H1 (cell line): ENCODE data around the gene ARPC2. TPM values are rescaled to one million over a fixed set of nuclear protein-coding genes. Genes with fewer than 3 reads are reported as not detected.
A peak's percentile ranks its signal among the peaks of the same experiment; 100 is the strongest.

Experiments
- CTCF ChIA-PET: fragments of 300-600 bp; sonication (Branson Sonifier 250); formaldehyde crosslinking; loops from one replicate; lab custom pipeline; 2021; ENCODE audit not compliant: partially characterized antibody; lab: Charles Lee
- POLR2A ChIA-PET: fragments of 300-600 bp; sonication (Branson Sonifier 250); formaldehyde crosslinking; loops from one replicate; lab custom pipeline; 2021; ENCODE audit warnings: inconsistent platforms; ENCODE audit not compliant: partially characterized antibody; lab: Charles Lee
- DNase-seq, 2 experiments: peaks; one replicate each; pipeline versions ENCODE4 v3.0.0 to v3.0.0-alpha.2; 2010 to 2022; ENCODE audit warnings: low spot score in 2 of 2, low read depth in 1 of 2, mixed read lengths in 1 of 2
- FAIRE-seq: peaks from 2 replicates; lab custom pipeline; 2011; peaks lifted over from hg19 to GRCh38; lab: Jason Lieb, UNC
- H2AFZ ChIP-seq: 2 replicates; pipeline ENCODE4 v1.8.1; 2012; ENCODE audit warnings: low read length, inconsistent platforms
- H2AK5ac ChIP-seq: 2 replicates; pipeline ENCODE4 v1.6.1; 2013; ENCODE audit warnings: low read depth, low read length
- H2BK120ac ChIP-seq: replicated peaks from 2 replicates; pipeline ENCODE3; 2013; ENCODE audit warnings: low read depth, low read length, inconsistent platforms
- H2BK12ac ChIP-seq: 2 replicates; pipeline ENCODE4 v1.6.1; 2013; ENCODE audit warnings: low read depth, low read length
- H2BK15ac ChIP-seq: 2 replicates; pipeline ENCODE4 v1.6.1; 2013; ENCODE audit warnings: low read length
- H2BK20ac ChIP-seq: 2 replicates; pipeline ENCODE4 v1.6.1; 2013; ENCODE audit warnings: low read length
- H2BK5ac ChIP-seq: 2 replicates; pipeline ENCODE4 v1.6.1; 2013; ENCODE audit warnings: low read depth, low read length
- H3K14ac ChIP-seq: 2 replicates; pipeline ENCODE4 v1.6.1; 2013; ENCODE audit warnings: inconsistent platforms; ENCODE audit not compliant: insufficient read length
- H3K18ac ChIP-seq: 2 replicates; pipeline ENCODE4 v1.6.1; 2013; ENCODE audit warnings: low read length; ENCODE audit errors: extremely low read depth
- H3K23ac ChIP-seq: 2 replicates; pipeline ENCODE4 v1.6.1; 2013; ENCODE audit warnings: inconsistent platforms; ENCODE audit not compliant: insufficient read length
- H3K23me2 ChIP-seq: 2 replicates; pipeline ENCODE4 v1.6.1; 2013; ENCODE audit warnings: low read depth, low read length
- H3K27ac ChIP-seq: 2 replicates; pipeline ENCODE4 v1.6.1; 2011; ENCODE audit warnings: low read depth, low read length, inconsistent platforms
- H3K27me3 ChIP-seq, 4 experiments: replicated peaks in 1 of 4; 1 replicate in 1 of 4; 2 replicates in 3 of 4; pipeline versions ENCODE4 v1.6.1 to v1.8.1; 2011 to 2013; ENCODE audit warnings: low read length in 3 of 4, mild to moderate bottlenecking in 3 of 4, inconsistent platforms in 2 of 4, mixed read lengths in 2 of 4, moderate library complexity in 1 of 4; ENCODE audit not compliant: control insufficient read depth in 3 of 4, insufficient read depth in 3 of 4; ENCODE audit errors: extremely low read depth in 1 of 4
- H3K36me3 ChIP-seq, 4 experiments: 2 replicates each; pipeline versions ENCODE4 v1.6.1 to v1.8.1; 2011 to 2013; ENCODE audit warnings: mild to moderate bottlenecking in 4 of 4, low read length in 3 of 4, moderate library complexity in 2 of 4, control low read depth in 1 of 4, inconsistent platforms in 1 of 4; ENCODE audit not compliant: insufficient read depth in 4 of 4, control insufficient read depth in 2 of 4
- H3K4ac ChIP-seq: replicated peaks from 2 replicates; pipeline ENCODE3; 2013; ENCODE audit warnings: low read length, low read depth, mixed read lengths, inconsistent platforms; ENCODE audit not compliant: insufficient read length
- H3K4me1 ChIP-seq, 4 experiments: replicated peaks in 1 of 4; 1 replicate in 1 of 4; 2 replicates in 3 of 4; pipeline versions ENCODE4 v1.6.1 to v1.8.1; 2011 to 2013; ENCODE audit warnings: low read length in 3 of 4, inconsistent platforms in 2 of 4, mixed read lengths in 1 of 4; ENCODE audit not compliant: insufficient read depth in 4 of 4, control insufficient read depth in 3 of 4
- H3K4me2 ChIP-seq, 2 experiments: 2 replicates each; pipeline versions ENCODE4 v1.6.1 to v1.8.1; 2011 to 2013; ENCODE audit warnings: low read depth in 2 of 2, low read length in 2 of 2, control low read depth in 1 of 2, inconsistent platforms in 1 of 2, mild to moderate bottlenecking in 1 of 2; ENCODE audit not compliant: insufficient read depth in 1 of 2
- H3K4me3 ChIP-seq, 4 experiments: fragments of 200-600, 300-600 bp in 1 of 4; sonication (generic), shearing (Covaris generic), sonication (Bioruptor Twin) in 1 of 4; 2 replicates each; pipeline versions ENCODE4 v1.5.1 to v1.8.1; 2011 to 2016; ENCODE audit warnings: low read length in 4 of 4, low read depth in 3 of 4, control low read depth in 2 of 4, inconsistent platforms in 2 of 4, mild to moderate bottlenecking in 2 of 4, mixed read lengths in 1 of 4, moderate library complexity in 1 of 4; ENCODE audit not compliant: insufficient read depth in 2 of 4; ENCODE audit errors: extremely low read depth in 1 of 4
- H3K56ac ChIP-seq: replicated peaks from 2 replicates; pipeline ENCODE3; 2013; ENCODE audit warnings: low read depth, mild to moderate bottlenecking, mixed read lengths, low read length, inconsistent platforms; ENCODE audit not compliant: insufficient read length
- H3K79me1 ChIP-seq: 2 replicates; pipeline ENCODE4 v1.6.1; 2013; ENCODE audit warnings: low read depth, low read length, control low read depth
- H3K79me2 ChIP-seq, 2 experiments: 2 replicates each; pipeline versions ENCODE4 v1.6.1 to v1.8.1; 2012 to 2013; ENCODE audit warnings: low read length in 2 of 2, mild to moderate bottlenecking in 2 of 2, inconsistent platforms in 1 of 2; ENCODE audit not compliant: insufficient read depth in 2 of 2, control insufficient read depth in 1 of 2
- H3K9ac ChIP-seq, 4 experiments: replicated peaks in 1 of 4; 1 replicate in 1 of 4; 2 replicates in 3 of 4; pipeline versions ENCODE4 v1.6.1 to v1.8.1; 2011 to 2013; ENCODE audit warnings: low read depth in 3 of 4, low read length in 3 of 4, control low read depth in 2 of 4, mild to moderate bottlenecking in 2 of 4, moderate library complexity in 2 of 4, inconsistent platforms in 1 of 4; ENCODE audit errors: extremely low read depth in 1 of 4
- H3K9me3 ChIP-seq, 2 experiments: 2 replicates each; pipeline versions ENCODE4 v1.6.1 to v1.8.1; 2012 to 2013; ENCODE audit warnings: mild to moderate bottlenecking in 2 of 2, moderate library complexity in 2 of 2, control low read depth in 1 of 2, inconsistent platforms in 1 of 2, low read depth in 1 of 2, low read length in 1 of 2, mixed read lengths in 1 of 2; ENCODE audit not compliant: insufficient read depth in 2 of 2
- H4K20me1 ChIP-seq, 2 experiments: replicated peaks in 1 of 2; 2 replicates each; pipeline versions ENCODE3 to v1.8.1; 2011 to 2013; ENCODE audit warnings: inconsistent platforms in 2 of 2, low read length in 2 of 2, mild to moderate bottlenecking in 1 of 2; ENCODE audit not compliant: insufficient read depth in 2 of 2, control insufficient read depth in 1 of 2
- H4K5ac ChIP-seq: 2 replicates; pipeline ENCODE4 v1.6.1; 2013; ENCODE audit warnings: low read length, low read depth, mixed read lengths, inconsistent platforms; ENCODE audit not compliant: insufficient read length
- H4K8ac ChIP-seq: 2 replicates; pipeline ENCODE4 v1.8.0; 2013; ENCODE audit warnings: mild to moderate bottlenecking, moderate library complexity, low read length, inconsistent platforms; ENCODE audit not compliant: insufficient read depth; ENCODE audit errors: extremely low read depth
- H4K91ac ChIP-seq: replicated peaks from 2 replicates; pipeline ENCODE3; 2013; ENCODE audit warnings: low read length, mixed read lengths, inconsistent platforms; ENCODE audit not compliant: insufficient read length
- BRCA1 ChIP-seq: IDR thresholded peaks from 2 replicates; pipeline ENCODE4 v1.6.1; 2012; ENCODE audit warnings: low read depth, low read length, improper control_type of control experiment
- CBX5 ChIP-seq: fragments of 300-800, 300-1000 bp; sonication (generic); IDR thresholded peaks from 2 replicates; pipeline ENCODE4 v1.7.1; 2016; ENCODE audit warnings: antibody characterized with exemption, low read length, low read depth
- CBX8 ChIP-seq: fragments of 300-800, 300-1000 bp; sonication (generic); IDR thresholded peaks from 2 replicates; pipeline ENCODE4 v1.7.1; 2016; ENCODE audit warnings: low read depth, low read length, borderline replicate concordance
- CHD2 ChIP-seq: IDR thresholded peaks from 2 replicates; pipeline ENCODE4 v1.6.1; 2012; ENCODE audit warnings: low read length, improper control_type of control experiment
- POU5F1 ChIP-seq: IDR thresholded peaks from 2 replicates; pipeline ENCODE4 v1.6.1; 2011; ENCODE audit warnings: low read depth, mild to moderate bottlenecking, low read length, moderate library complexity
- RAD21 ChIP-seq, 2 experiments: IDR thresholded peaks in 1 of 2; conservative IDR thresholded peaks in 1 of 2; 2 replicates each; pipeline ENCODE4 v1.6.1; 2011; ENCODE audit warnings: low read depth in 2 of 2, low read length in 2 of 2, improper control_type of control experiment in 1 of 2, inconsistent platforms in 1 of 2, mild to moderate bottlenecking in 1 of 2, moderate library complexity in 1 of 2
- SAP30 ChIP-seq: fragments of 300-600 bp; sonication (generic); IDR thresholded peaks from 2 replicates; pipeline ENCODE4 v1.7.1; 2012; ENCODE audit warnings: low read length, moderate library complexity, mild to moderate bottlenecking, inconsistent platforms; ENCODE audit not compliant: insufficient read depth, insufficient replicate concordance
- SP1 ChIP-seq: IDR thresholded peaks from 2 replicates; pipeline ENCODE4 v1.6.1; 2011; ENCODE audit warnings: low read depth, low read length
- TEAD4 ChIP-seq: IDR thresholded peaks from 2 replicates; pipeline ENCODE4 v1.6.1; 2012; ENCODE audit warnings: low read depth, low read length, inconsistent platforms, mixed read lengths
- WGBS, 2 experiments: shearing (Covaris generic) in 1 of 2; methylation state at CpG; one replicate each; pipeline versions ENCODE4 v1.1.6 to v1.1.7; 2013 to 2015; ENCODE audit warnings: low lambda C conversion rate in 2 of 2, mixed read lengths in 2 of 2, inconsistent platforms in 1 of 2, low coverage in 1 of 2, missing lambda C conversion rate in 1 of 2; ENCODE audit not compliant: insufficient replicate concordance in 2 of 2, insufficient coverage in 1 of 2, insufficient read length in 1 of 2; ENCODE audit errors: extremely low coverage in 1 of 2, missing lambda C conversion rate in 1 of 2; 5-methylcytosine and 5-hydroxymethylcytosine counted together
- polyA plus RNA-seq, 7 experiments: library from polyadenylated mRNA; depleted of rRNA in 3 of 7; stranded (reverse) in 5 of 7; unstranded in 2 of 7; fragments of >200 nt in 5 of 7; fragments of 200-250 nt in 2 of 7; gene quantifications; 1 replicate in 5 of 7; 2 replicates in 1 of 7; 4 replicates in 1 of 7; pipeline versions ENCODE4 v1.2.1 to v1.2.3, GENCODE V29; 2011 to 2013; ENCODE audit warnings: missing spikeins in 2 of 7, mixed read lengths in 2 of 7
- total RNA-seq: library from RNA; stranded (reverse); fragmentation: NEBNext Ultra II Directional; extraction: Animal tissue kit (Norgen Biotek cat#: 25700); gene quantifications from 2 replicates; pipeline ENCODE4 v1.2.1, GENCODE V29; 2021
- TF ChIP-seq, protein P1 (sequence below): IDR thresholded peaks from 2 replicates; pipeline ENCODE4 v1.6.1; 2011; ENCODE audit warnings: low read length, improper control_type of control experiment

ARPC2 gene
- total and polyA plus RNA-seq, 2 of the 8 experiments (the other 6 are each of a cell fraction or from before 2014, with no cell fraction given), result 174 to 195 TPM

DNA sequence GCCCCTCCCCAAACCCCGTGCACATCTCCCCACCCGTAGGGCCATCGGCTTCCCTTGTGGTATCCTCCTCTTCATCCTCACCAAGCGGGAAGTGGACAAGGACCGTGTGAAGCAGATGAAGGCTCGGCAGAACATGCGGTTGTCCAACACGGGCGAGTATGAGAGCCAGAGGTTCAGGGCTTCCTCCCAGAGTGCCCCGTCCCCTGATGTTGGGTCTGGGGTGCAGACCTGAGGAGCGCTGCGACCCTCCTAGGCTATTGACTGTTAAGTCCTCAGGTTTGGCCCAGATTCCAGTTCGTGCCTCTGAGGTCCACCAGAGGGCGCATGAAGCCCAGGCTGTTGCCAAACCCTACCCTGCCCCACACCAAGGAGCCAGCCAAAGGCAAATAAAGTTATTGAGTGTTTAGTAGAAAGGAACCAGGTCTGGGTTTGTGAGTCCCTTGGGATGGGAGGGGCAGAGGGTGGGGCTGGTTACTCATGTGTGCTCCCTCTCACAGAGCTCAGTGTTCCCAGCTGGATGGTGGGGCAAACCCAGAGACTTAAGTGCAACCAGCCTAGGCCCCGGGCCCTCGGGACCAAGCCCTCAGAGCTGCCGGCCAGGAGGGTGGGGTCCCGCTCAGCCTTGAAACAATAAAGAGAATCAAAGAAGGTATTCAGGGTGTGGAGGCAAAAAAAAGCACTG is 55.7 kb downstream of the ARPC2 start:
- no peak overlapping the region for H2BK5ac ChIP-seq
- H3K14ac ChIP-seq, result no peak overlapping the region
- no peak overlapping the region for H3K23ac ChIP-seq
- H3K23me2 ChIP-seq, result peaks cover 10% of the 10 kb centered on the region
- peaks cover 0 to 7% (median 4%) of the 10 kb centered on the region in 4 experiments; a peak in 4 of 7 replicates for H3K4me1 ChIP-seq
- no peak overlapping the region for H3K27ac ChIP-seq
- no peak overlapping the region for H3K4me3 ChIP-seq
- no peak overlapping the region for H3K56ac ChIP-seq
- no peak overlapping the region for H2BK120ac ChIP-seq
- peaks cover 0 to 9% of the 10 kb centered on the region in 2 experiments for H4K20me1 ChIP-seq
- no peak overlapping the region for H2AK5ac ChIP-seq
- H4K8ac ChIP-seq, result peak overlapping the region; percentile 69; the same call in 1 of the 2 replicates
- no peak overlapping the region for H2BK12ac ChIP-seq
- no peaks in the 10 kb centered on the region for H3K9me3 ChIP-seq
- H3K18ac ChIP-seq, result no peak overlapping the region
- no peaks in the 10 kb centered on the region for H3K27me3 ChIP-seq
- peaks cover 0 to 10% of the 10 kb centered on the region in 2 experiments; a peak in 2 of 4 replicates for H3K79me2 ChIP-seq
- no peak overlapping the region for H4K5ac ChIP-seq
- CTCF ChIA-PET, result interaction anchor here (0.5 to 8.2 kb wide), 31 partner anchors 11 to 391 kb away, joined by 3 to 131 read pairs (median 4); partner anchors contain the start of genes CATIP, GPBAR1 and TMBIM1
- POLR2A ChIA-PET, result interaction anchor here (1.5 to 2.8 kb wide), 4 partner anchors 10 to 124 kb away, joined by 4 to 29 read pairs (median 6); partner anchors contain the start of genes CATIP and GPBAR1
- H2AFZ ChIP-seq, result no peak overlapping the region
- H3K4me2 ChIP-seq, result 0 out of 4 replicates have a peak overlapping the region, but pooled peaks of 1 of the 2 experiments have one; percentile 11
- peaks cover 0 to 38% (median 9%) of the 10 kb centered on the region in 4 experiments; a peak in 6 of 8 replicates for H3K36me3 ChIP-seq
- H3K4ac ChIP-seq, result no peak overlapping the region
- no peak overlapping the region for H2BK20ac ChIP-seq
- H2BK15ac ChIP-seq, result no peak overlapping the region
- no peak overlapping the region for H3K9ac ChIP-seq
- no peak overlapping the region for H4K91ac ChIP-seq
- peak in 1 of 2 experiments; percentile 86 for DNase-seq
- FAIRE-seq, result no peak
- 59% methylated on average over 16 of the region's 18 CpGs; no CpG with 5 or more reads in 1 of the 2 experiments for WGBS, 2 experiments
- peaks cover 8% of the 10 kb centered on the region; the same call in 1 of the 2 replicates for H3K79me1 ChIP-seq
- TF ChIP-seq, protein P1, sequence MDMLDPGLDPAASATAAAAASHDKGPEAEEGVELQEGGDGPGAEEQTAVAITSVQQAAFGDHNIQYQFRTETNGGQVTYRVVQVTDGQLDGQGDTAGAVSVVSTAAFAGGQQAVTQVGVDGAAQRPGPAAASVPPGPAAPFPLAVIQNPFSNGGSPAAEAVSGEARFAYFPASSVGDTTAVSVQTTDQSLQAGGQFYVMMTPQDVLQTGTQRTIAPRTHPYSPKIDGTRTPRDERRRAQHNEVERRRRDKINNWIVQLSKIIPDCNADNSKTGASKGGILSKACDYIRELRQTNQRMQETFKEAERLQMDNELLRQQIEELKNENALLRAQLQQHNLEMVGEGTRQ, result no peak
- TF ChIP-seq BRCA1 (no peak), POU5F1 (no peak), SAP30 (no peak), CHD2 (no peak), RAD21 (IDR thresholded peaks at IDR 0.05 in 1 of 2, conservative IDR thresholded peaks at IDR 0.05 in 1 of 2; ENCODE audit: low read depth in 2 of 2, low read length in 2 of 2) (peak; percentile 85 to 91), CBX5 (no peak), SP1 (0 out of 2 replicates have a peak, but pooled peaks have one; percentile 20), TEAD4 (0 out of 2 replicates have a peak, but pooled peaks have one; percentile 52), CBX8 (no peak)
